ENCODE results near the gene PKIG.

GRCh38 chr20:44620030-44620429, 37.7 kb downstream of the PKIG start:
- TF ChIP-seq, protein P1, sequence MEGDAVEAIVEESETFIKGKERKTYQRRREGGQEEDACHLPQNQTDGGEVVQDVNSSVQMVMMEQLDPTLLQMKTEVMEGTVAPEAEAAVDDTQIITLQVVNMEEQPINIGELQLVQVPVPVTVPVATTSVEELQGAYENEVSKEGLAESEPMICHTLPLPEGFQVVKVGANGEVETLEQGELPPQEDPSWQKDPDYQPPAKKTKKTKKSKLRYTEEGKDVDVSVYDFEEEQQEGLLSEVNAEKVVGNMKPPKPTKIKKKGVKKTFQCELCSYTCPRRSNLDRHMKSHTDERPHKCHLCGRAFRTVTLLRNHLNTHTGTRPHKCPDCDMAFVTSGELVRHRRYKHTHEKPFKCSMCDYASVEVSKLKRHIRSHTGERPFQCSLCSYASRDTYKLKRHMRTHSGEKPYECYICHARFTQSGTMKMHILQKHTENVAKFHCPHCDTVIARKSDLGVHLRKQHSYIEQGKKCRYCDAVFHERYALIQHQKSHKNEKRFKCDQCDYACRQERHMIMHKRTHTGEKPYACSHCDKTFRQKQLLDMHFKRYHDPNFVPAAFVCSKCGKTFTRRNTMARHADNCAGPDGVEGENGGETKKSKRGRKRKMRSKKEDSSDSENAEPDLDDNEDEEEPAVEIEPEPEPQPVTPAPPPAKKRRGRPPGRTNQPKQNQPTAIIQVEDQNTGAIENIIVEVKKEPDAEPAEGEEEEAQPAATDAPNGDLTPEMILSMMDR (IDR thresholded peaks at IDR 0.05): no peak
- no peak for TF ChIP-seq POLR2A (IDR thresholded peaks at IDR 0.05)
